DND-41 (cell line): ENCODE results near the gene NOXA1.

Experiments
- ATAC-seq: fragments of 200-7000 bp; cut with Tn5 transposase; 3 replicates; pipeline ENCODE4 v1.9.1; 2021; ENCODE audit warnings: low read depth; ENCODE audit not compliant: insufficient read depth
- DNase-seq: peaks from one replicate; pipeline ENCODE4 v3.0.0-alpha.2; 2020
- H2AFZ ChIP-seq: 2 replicates; pipeline ENCODE4 v1.6.0; 2012; ENCODE audit warnings: low read depth, low read length
- H3K27ac ChIP-seq: 2 replicates; pipeline ENCODE4 v1.5.1; 2012; ENCODE audit warnings: low read length, inconsistent platforms
- H3K27me3 ChIP-seq: fragments of 200-600 bp; sonication (generic); 2 replicates; pipeline ENCODE4 v1.6.0; 2012; ENCODE audit warnings: low read length, mild to moderate bottlenecking, inconsistent platforms; ENCODE audit not compliant: insufficient read depth, poor library complexity
- H3K36me3 ChIP-seq: 2 replicates; pipeline ENCODE4 v1.5.1; 2012; ENCODE audit warnings: low read length, inconsistent platforms; ENCODE audit not compliant: insufficient read depth
- H3K4me1 ChIP-seq: 2 replicates; pipeline ENCODE4 v1.5.1; 2012; ENCODE audit warnings: mild to moderate bottlenecking, low read length; ENCODE audit not compliant: insufficient read depth
- H3K4me2 ChIP-seq: 2 replicates; pipeline ENCODE4 v1.6.0; 2012; ENCODE audit warnings: mild to moderate bottlenecking, moderate library complexity, low read length, inconsistent platforms; ENCODE audit not compliant: insufficient read depth
- H3K4me3 ChIP-seq, 2 experiments: fragments of 200-600 bp in 1 of 2; shearing (Covaris generic) in 1 of 2; 2 replicates each; pipeline ENCODE4 v1.5.1; 2012 to 2016; ENCODE audit warnings: inconsistent platforms in 2 of 2, low read length in 2 of 2, mild to moderate bottlenecking in 2 of 2, low read depth in 1 of 2, moderate library complexity in 1 of 2
- H3K79me2 ChIP-seq: 2 replicates; pipeline ENCODE4 v1.6.0; 2012; ENCODE audit warnings: low read length, inconsistent platforms; ENCODE audit not compliant: insufficient read depth
- H3K9ac ChIP-seq: 2 replicates; pipeline ENCODE4 v1.6.0; 2012; ENCODE audit warnings: low read depth, mild to moderate bottlenecking, inconsistent platforms, low read length, moderate library complexity
- H3K9me3 ChIP-seq: 2 replicates; pipeline ENCODE4 v1.5.1; 2012; ENCODE audit warnings: low read length, moderate library complexity, mild to moderate bottlenecking, inconsistent platforms; ENCODE audit not compliant: insufficient read depth, severe bottlenecking
- H4K20me1 ChIP-seq: 2 replicates; pipeline ENCODE4 v1.6.0; 2012; ENCODE audit warnings: low read length; ENCODE audit not compliant: insufficient read depth
- CTCF ChIP-seq: IDR thresholded peaks from 2 replicates; pipeline ENCODE4 v1.5.1; 2012; ENCODE audit warnings: borderline replicate concordance, low read length, moderate library complexity, mild to moderate bottlenecking; ENCODE audit not compliant: poor library complexity, severe bottlenecking; ENCODE audit errors: extremely low read depth
- EZH2 ChIP-seq: IDR thresholded peaks from 3 replicates; pipeline ENCODE4 v1.6.1; 2012; ENCODE audit warnings: borderline replicate concordance, low read depth, mild to moderate bottlenecking, moderate library complexity, low read length, inconsistent platforms; ENCODE audit not compliant: severe bottlenecking

Gene NOXA1

GRCh38 chr9:137475666-137476065 is 52.5 kb downstream of the NOXA1 start:
- Histone ChIP-seq H3K9me3 (peaks cover 20% of the 10 kb centered on the region), H3K4me2 (no peak overlapping the region), H3K36me3 (no peaks in the 10 kb centered on the region), H3K27me3 (no peaks in the 10 kb centered on the region), H3K79me2 (no peaks in the 10 kb centered on the region), H3K27ac (no peak overlapping the region), H3K4me3 (no peak overlapping the region), H2AFZ (no peak overlapping the region), H3K9ac (no peak overlapping the region), H3K4me1 (peaks cover 13% of the 10 kb centered on the region), H4K20me1 (no peaks in the 10 kb centered on the region)
- no peak for DNase-seq
- ATAC-seq, result no peak
- TF ChIP-seq CTCF (no peak), EZH2 (no peak)

GRCh38 chr9:137476856-137477255 is 53.7 kb downstream of the NOXA1 start:
- H3K27ac ChIP-seq, result no peak overlapping the region
- no peak for ATAC-seq
- TF ChIP-seq CTCF (no peak), EZH2 (no peak)

GRCh38 chr9:137477778-137478612 is 54.8 kb downstream of the NOXA1 start:
- DNase-seq, result no peak
- H2AFZ ChIP-seq, result no peak overlapping the region
- no peaks in the 10 kb centered on the region for H4K20me1 ChIP-seq

More at GRCh38 chr9:137476856-137477255, 53.7 kb downstream of the NOXA1 start:
- no peak overlapping the region for H3K4me2 ChIP-seq
- H3K4me3 ChIP-seq, result no peak overlapping the region
- H4K20me1 ChIP-seq, result no peaks in the 10 kb centered on the region
- H3K9me3 ChIP-seq, result peaks cover 20% of the 10 kb centered on the region
- no peak for DNase-seq
- H3K27me3 ChIP-seq, result no peaks in the 10 kb centered on the region
- H3K36me3 ChIP-seq, result no peaks in the 10 kb centered on the region
- H2AFZ ChIP-seq, result no peak overlapping the region
- H3K79me2 ChIP-seq, result no peaks in the 10 kb centered on the region
- no peak overlapping the region for H3K9ac ChIP-seq
- peaks cover 2% of the 10 kb centered on the region; the same call in 1 of the 2 replicates for H3K4me1 ChIP-seq

More at GRCh38 chr9:137477778-137478612, 54.8 kb downstream of the NOXA1 start:
- peaks cover 20% of the 10 kb centered on the region for H3K9me3 ChIP-seq
- no peak for ATAC-seq
- no peak overlapping the region for H3K4me2 ChIP-seq
- H3K4me3 ChIP-seq, result no peak overlapping the region
- TF ChIP-seq CTCF (no peak), EZH2 (no peak)
- H3K4me1 ChIP-seq, result no peaks in the 10 kb centered on the region
- H3K79me2 ChIP-seq, result no peaks in the 10 kb centered on the region
- H3K27ac ChIP-seq, result no peak overlapping the region
- H3K9ac ChIP-seq, result no peak overlapping the region
- no peaks in the 10 kb centered on the region for H3K36me3 ChIP-seq
- no peaks in the 10 kb centered on the region for H3K27me3 ChIP-seq
